ENCODE measurements around the gene CTXND1.

CTXND1 gene

GRCh38 chr15:80174017-80174746, 77.8 kb downstream of the CTXND1 start:
- TF ChIP-seq SIN3A (IDR thresholded peaks at IDR 0.05; ENCODE audit: borderline replicate concordance, insufficient read depth, low read length) (no peak), FOXP2 (optimal IDR thresholded peaks at IDR 0.05; ENCODE audit: borderline replicate concordance, extremely low read depth, extremely low read length, insufficient read depth) (no peak)

GRCh38 chr15:80173022-80173759, 78.8 kb downstream of the CTXND1 start:
- no peak for TF ChIP-seq SIN3A (IDR thresholded peaks at IDR 0.05; ENCODE audit: borderline replicate concordance, insufficient read depth, low read length)
- no peak for TF ChIP-seq POLR2AphosphoS5 (IDR thresholded peaks at IDR 0.05; ENCODE audit: low read depth, low read length)
- peak; percentile 8 for TF ChIP-seq FOXP2 (optimal IDR thresholded peaks at IDR 0.05; ENCODE audit: borderline replicate concordance, extremely low read depth, extremely low read length, insufficient read depth)

GRCh38 chr15:80172401-80172800, 79.6 kb downstream of the CTXND1 start:
- no peak for TF ChIP-seq SIN3A (IDR thresholded peaks at IDR 0.05; ENCODE audit: borderline replicate concordance, insufficient read depth, low read length)
- TF ChIP-seq POLR2AphosphoS5 (IDR thresholded peaks at IDR 0.05; ENCODE audit: low read depth, low read length): no peak
- no peak for TF ChIP-seq REST (IDR thresholded peaks at IDR 0.05; ENCODE audit: insufficient read depth in 1 of 2, low read depth in 2 of 2, low read length in 2 of 2)
- TF ChIP-seq FOXP2 (optimal IDR thresholded peaks at IDR 0.05; ENCODE audit: borderline replicate concordance, extremely low read depth, extremely low read length, insufficient read depth): no peak
- no peak for TF ChIP-seq TAF1 (IDR thresholded peaks at IDR 0.05; ENCODE audit: borderline replicate concordance, insufficient read depth, low read length)

DNA sequence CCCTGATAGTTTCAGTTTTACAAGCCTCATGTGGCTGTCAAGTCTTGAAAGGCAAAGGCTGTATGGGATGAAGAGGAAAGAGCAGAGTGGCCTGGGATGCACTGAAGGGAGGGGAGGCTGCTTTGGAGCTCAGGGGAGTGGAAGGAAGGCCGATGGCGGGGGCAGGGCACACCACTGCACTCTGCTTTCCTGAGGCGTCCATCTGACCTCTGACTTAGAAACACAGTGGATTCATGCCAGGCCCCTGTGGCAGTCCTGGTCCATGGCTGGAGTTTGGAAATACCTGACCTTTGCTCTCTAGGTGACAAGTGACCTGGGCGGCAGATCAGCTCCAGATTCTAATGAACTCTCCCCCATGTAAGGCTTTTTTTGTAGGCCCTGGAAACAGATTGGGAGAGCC, 80.2 kb downstream of the CTXND1 start:
- no peak for TF ChIP-seq TAF1 (IDR thresholded peaks at IDR 0.05; ENCODE audit: borderline replicate concordance, insufficient read depth, low read length)
- TF ChIP-seq FOXP2 (optimal IDR thresholded peaks at IDR 0.05; ENCODE audit: borderline replicate concordance, extremely low read depth, extremely low read length, insufficient read depth): no peak
- TF ChIP-seq POLR2AphosphoS5 (IDR thresholded peaks at IDR 0.05; ENCODE audit: low read depth, low read length): no peak
- TF ChIP-seq SIN3A (IDR thresholded peaks at IDR 0.05; ENCODE audit: borderline replicate concordance, insufficient read depth, low read length): no peak
- no peak for TF ChIP-seq REST (IDR thresholded peaks at IDR 0.05; ENCODE audit: insufficient read depth in 1 of 2, low read depth in 2 of 2, low read length in 2 of 2)

DNA sequence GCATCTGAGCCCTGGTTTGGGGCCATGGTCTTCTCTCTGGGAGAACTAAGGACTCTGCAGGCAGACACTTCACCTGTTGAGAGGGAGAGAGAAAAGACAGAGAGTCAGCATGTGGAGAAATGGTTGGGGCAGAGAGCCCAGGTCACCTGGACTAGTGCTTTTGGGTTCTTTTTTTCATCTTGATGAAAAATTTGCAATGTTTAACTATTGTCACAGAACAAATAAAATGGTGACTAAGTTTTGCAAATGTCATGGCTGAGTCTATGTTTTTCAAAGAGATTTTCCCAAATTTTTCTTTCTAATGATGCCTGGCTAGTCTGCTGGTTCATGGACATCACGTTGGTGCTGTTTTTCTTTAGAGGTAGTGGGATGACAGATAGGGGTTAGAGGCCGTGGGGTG, 81.4 kb downstream of the CTXND1 start:
- TF ChIP-seq SIN3A (IDR thresholded peaks at IDR 0.05; ENCODE audit: borderline replicate concordance, insufficient read depth, low read length) (no peak), REST (IDR thresholded peaks at IDR 0.05; ENCODE audit: insufficient read depth in 1 of 2, low read depth in 2 of 2, low read length in 2 of 2) (no peak), TAF1 (IDR thresholded peaks at IDR 0.05; ENCODE audit: borderline replicate concordance, insufficient read depth, low read length) (no peak), POLR2AphosphoS5 (IDR thresholded peaks at IDR 0.05; ENCODE audit: low read depth, low read length) (no peak), FOXP2 (optimal IDR thresholded peaks at IDR 0.05; ENCODE audit: borderline replicate concordance, extremely low read depth, extremely low read length, insufficient read depth) (no peak)

All from PFSK-1 (cell line).